ENCODE measurements around the gene IL1A. TPM values are rescaled to one million over a fixed set of nuclear protein-coding genes. Genes with fewer than 3 reads are reported as not detected.

The IL1A gene
- total RNA-seq, 1 donor from 2014 or later = not detected

- Mint-ChIP-seq H3K27ac (ENCODE audit: unreplicated experiment) (no peak overlapping the region), H3K4me1 (ENCODE audit: low read depth, unreplicated experiment) (no peaks in the 10 kb centered on the region), H3K9me3 (ENCODE audit: unreplicated experiment) (no peaks in the 10 kb centered on the region), H3K36me3 (ENCODE audit: unreplicated experiment) (no peaks in the 10 kb centered on the region), H3K27me3 (ENCODE audit: unreplicated experiment) (peaks cover 2% of the 10 kb centered on the region), H3K4me3 (ENCODE audit: unreplicated experiment) (no peak overlapping the region)
- no peak for DNase-seq
- TF ChIP-seq CTCF (IDR thresholded peaks at IDR 0.05; ENCODE audit: partially characterized antibody, unreplicated experiment) = no peak
Measured at GRCh38 chr2:112772911-112773475, 11.3 kb downstream of the IL1A start.

- TF ChIP-seq CTCF (IDR thresholded peaks at IDR 0.05; ENCODE audit: partially characterized antibody, unreplicated experiment) = no peak
- Mint-ChIP-seq H3K9me3 (ENCODE audit: unreplicated experiment) (no peaks in the 10 kb centered on the region), H3K27me3 (ENCODE audit: unreplicated experiment) (peaks cover 2% of the 10 kb centered on the region), H3K4me1 (ENCODE audit: low read depth, unreplicated experiment) (no peaks in the 10 kb centered on the region), H3K36me3 (ENCODE audit: unreplicated experiment) (no peaks in the 10 kb centered on the region), H3K27ac (ENCODE audit: unreplicated experiment) (no peak overlapping the region), H3K4me3 (ENCODE audit: unreplicated experiment) (no peak overlapping the region)
- no peak for DNase-seq
Measured at GRCh38 chr2:112772322-112772721, 12.0 kb downstream of the IL1A start.

- H3K9me3 Mint-ChIP-seq (ENCODE audit: unreplicated experiment) = no peaks in the 10 kb centered on the region
- no peak for TF ChIP-seq CTCF (IDR thresholded peaks at IDR 0.05; ENCODE audit: partially characterized antibody, unreplicated experiment)
- H3K4me3 Mint-ChIP-seq (ENCODE audit: unreplicated experiment) = no peak overlapping the region
- no peak for DNase-seq
- H3K27me3 Mint-ChIP-seq (ENCODE audit: unreplicated experiment) = no peaks in the 10 kb centered on the region
- no peaks in the 10 kb centered on the region for H3K4me1 Mint-ChIP-seq (ENCODE audit: low read depth, unreplicated experiment)
- no peaks in the 10 kb centered on the region for H3K36me3 Mint-ChIP-seq (ENCODE audit: unreplicated experiment)
- no peak overlapping the region for H3K27ac Mint-ChIP-seq (ENCODE audit: unreplicated experiment)
Measured at GRCh38 chr2:112768432-112768831, 15.9 kb downstream of the IL1A start.

GRCh38 chr2:112767693-112768330 lies 16.5 kb downstream of the IL1A start:
- TF ChIP-seq CTCF (IDR thresholded peaks at IDR 0.05; ENCODE audit: partially characterized antibody, unreplicated experiment) = no peak
- no peak for DNase-seq
- Mint-ChIP-seq H3K27ac (ENCODE audit: unreplicated experiment) (no peak overlapping the region), H3K4me1 (ENCODE audit: low read depth, unreplicated experiment) (no peaks in the 10 kb centered on the region), H3K27me3 (ENCODE audit: unreplicated experiment) (no peaks in the 10 kb centered on the region), H3K9me3 (ENCODE audit: unreplicated experiment) (no peaks in the 10 kb centered on the region), H3K4me3 (ENCODE audit: unreplicated experiment) (no peak overlapping the region), H3K36me3 (ENCODE audit: unreplicated experiment) (no peaks in the 10 kb centered on the region)

GRCh38 chr2:112765251-112765650 lies 19.0 kb downstream of the IL1A start:
- DNase-seq = no peak
- TF ChIP-seq CTCF (IDR thresholded peaks at IDR 0.05; ENCODE audit: partially characterized antibody, unreplicated experiment) = no peak
- no peaks in the 10 kb centered on the region for H3K27me3 Mint-ChIP-seq (ENCODE audit: unreplicated experiment)
- H3K4me3 Mint-ChIP-seq (ENCODE audit: unreplicated experiment) = peak overlapping the region; percentile 99
- no peaks in the 10 kb centered on the region for H3K36me3 Mint-ChIP-seq (ENCODE audit: unreplicated experiment)
- no peak overlapping the region for H3K27ac Mint-ChIP-seq (ENCODE audit: unreplicated experiment)
- H3K9me3 Mint-ChIP-seq (ENCODE audit: unreplicated experiment) = no peaks in the 10 kb centered on the region
- H3K4me1 Mint-ChIP-seq (ENCODE audit: low read depth, unreplicated experiment) = no peaks in the 10 kb centered on the region
